GM21737 (cell line): Measurements from ENCODE around the gene SCO2.

Experiments used
- ATAC-seq: cut with Tn5 transposase; IDR thresholded peaks from one replicate; pipeline ENCODE4 v1.9.1; 2021; ENCODE audit warnings: mild to moderate bottlenecking, moderate library complexity; ENCODE audit not compliant: unreplicated experiment

The SCO2 gene

DNA sequence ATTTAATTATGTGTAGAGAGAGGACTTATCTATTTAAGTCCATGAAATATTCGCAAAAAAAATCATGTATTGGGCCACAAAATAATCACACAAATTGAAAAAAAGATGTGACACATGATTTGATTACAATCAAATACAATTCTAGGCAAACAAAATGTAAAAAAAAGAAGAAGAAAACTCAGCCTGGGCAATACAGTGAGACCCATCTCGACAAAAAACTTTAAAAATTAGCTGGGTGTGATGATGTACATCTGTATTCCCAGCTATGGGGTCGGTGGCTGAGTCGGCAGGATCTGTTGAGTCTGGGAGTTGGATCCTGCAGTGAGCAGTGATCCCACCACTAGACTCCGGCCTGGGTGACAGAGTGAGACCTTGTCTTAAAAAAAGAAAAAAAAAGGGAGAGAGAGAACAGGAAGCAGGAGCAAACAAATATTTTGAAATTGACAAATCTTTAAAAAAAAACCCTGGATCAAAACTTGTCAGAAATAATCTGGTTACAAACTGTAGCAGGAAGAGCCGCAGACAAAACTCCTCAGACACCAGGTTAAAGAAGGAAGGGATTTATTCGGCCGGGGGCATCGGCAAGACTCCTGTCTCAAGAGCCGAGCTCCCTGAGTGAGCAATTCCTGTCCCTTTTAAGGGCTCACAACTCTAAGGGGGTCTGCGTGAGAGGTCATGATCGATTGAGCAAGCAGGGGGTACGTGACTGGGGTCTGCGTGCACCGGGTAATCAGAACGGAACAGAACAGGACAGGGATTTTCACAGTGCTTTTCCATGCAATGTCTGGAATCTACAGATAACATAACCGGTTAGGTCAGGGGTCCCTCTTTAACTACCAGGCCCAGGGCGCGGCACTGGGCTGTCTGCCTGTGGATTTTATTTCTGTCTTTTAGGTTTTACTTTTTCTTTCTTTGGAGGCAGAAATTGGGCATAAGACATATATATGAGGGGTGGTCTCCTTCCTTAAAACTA lies 7.7 kb upstream of the SCO2 start:
- ATAC-seq: no peak

DNA sequence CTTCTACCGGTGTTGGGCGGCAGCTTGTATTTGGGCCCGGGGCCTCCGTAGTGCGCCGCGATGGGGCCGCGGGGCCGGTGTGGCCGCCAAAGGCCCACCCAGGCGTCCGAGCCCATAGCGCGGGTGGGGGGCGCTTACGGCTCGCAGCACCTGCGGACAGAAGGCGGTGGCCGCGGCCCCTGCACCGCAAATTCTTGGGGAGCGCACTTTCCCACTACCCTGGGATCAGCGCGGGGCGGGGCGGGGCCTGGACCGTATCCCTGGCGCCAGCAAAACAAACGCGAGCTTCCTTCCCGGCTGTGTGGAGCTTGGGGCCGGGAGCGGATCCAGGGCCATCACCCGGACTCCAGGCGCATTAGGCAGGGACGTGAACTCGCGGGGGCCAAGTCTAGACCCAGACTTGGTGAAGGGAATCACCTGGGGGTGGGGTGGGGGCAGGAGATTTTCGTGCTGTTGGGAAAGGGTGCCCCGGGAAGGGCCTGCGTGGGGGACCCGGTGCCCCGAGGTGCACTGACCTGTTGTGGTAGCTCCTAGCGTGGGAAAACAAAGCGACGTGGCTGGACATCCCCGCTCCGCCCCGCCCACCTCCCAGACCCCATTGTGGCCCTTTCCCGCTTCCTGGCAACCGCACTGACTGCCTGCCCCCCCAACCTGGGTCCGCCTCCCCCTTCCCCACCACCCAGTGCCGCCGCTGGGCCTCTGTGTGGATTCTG lies 6.7 kb upstream of the SCO2 start:
- ATAC-seq: no peak

- ATAC-seq: peak; percentile 23
Measured at GRCh38 chr22:50531546-50531961, 6.2 kb upstream of the SCO2 start.

DNA sequence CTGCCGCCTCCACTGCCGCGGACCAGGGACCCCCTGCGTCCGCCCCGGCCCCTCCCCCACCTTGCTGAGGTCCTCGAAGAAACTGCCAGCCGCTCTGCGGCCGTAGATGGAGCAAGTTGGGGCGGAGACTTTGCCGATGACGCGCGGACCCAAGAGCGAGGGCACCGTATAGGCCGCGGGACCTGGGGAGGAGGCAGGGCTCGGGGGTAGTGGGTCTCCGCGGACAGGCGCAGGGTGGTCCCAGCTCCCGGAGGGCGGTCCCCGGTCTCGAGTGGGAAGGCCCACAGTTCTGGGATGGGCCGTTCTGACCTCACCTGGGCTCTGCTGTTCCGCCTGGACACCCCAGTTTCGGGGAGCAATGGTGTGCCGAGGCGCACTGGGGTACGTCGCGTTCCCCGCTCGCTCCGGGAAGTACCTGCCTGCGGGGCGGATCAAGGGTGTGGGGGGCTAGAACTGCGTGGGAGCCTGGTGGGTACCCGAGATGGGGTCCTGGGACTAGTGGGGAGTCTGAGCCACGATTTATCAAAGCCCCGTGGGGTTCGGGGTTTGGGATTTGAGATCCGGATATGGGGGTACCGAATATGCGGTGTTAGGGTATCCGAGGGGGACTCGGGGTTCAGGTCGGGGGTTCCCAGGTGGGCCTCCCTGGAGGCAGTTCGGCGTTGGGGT lies 5.6 kb upstream of the SCO2 start:
- ATAC-seq: no peak

DNA sequence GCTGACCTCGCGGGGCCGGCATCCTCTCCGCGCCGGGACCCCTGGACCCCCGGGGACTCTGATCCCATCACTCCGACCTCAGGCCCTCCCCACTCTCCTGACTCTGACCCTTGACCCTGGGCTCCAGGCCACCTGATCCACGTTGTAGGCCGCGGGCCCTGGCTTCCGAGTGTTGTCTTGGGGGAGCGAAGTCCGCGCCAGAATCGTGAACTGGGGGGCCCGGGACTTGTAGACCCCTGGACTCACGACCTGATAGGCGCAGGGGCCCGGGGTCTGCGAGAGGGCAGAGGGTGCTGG lies 5.1 kb upstream of the SCO2 start:
- ATAC-seq: no peak

DNA sequence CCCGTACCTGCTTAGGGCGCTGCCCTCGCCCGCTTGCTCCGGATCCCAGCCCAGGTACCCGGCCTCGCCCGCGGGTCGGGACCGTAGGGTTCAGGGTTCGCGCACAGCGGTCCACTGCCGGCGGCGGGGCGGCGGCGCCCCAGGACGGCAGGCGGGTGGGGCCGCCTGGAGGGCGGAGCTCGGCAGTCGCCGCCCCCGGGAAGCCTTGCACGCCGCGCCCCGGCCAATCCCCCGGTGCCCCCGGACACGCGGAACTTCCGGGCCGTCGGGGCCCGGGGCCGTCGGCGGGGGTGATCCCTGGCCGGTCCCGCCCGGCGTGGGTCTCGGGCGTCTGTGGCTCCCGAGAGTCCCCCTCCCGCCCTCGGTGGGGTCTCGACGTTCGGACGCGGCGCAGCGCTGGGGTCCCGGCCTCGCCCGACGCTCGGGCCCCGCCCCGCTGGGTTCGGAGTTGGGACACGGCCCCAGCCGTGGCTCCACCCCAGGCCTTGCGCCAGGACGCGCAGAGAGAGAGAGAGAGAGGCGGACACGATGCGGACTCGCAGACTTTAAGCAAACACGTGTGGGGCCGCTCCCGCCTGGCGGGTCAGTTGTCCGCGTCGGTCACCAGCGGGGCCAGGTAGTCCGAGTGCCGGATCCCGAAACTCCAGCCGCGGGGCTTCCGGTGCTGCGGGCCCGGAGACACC lies 4.6 kb upstream of the SCO2 start, which contains the start of gene TYMP:
Gene TYMP, minus strand, starts transcription at position 116 of the 683 bp plus-strand sequence. CDS start 303 bp downstream, outside the sequence.
- no peak for ATAC-seq

GRCh38 chr22:50529416-50529896 lies 4.1 kb upstream of the SCO2 start:
- no peak for ATAC-seq

- no peak for ATAC-seq
Measured at GRCh38 chr22:50528682-50529415, 3.5 kb upstream of the SCO2 start.

GRCh38 chr22:50527921-50528681 lies 2.7 kb upstream of the SCO2 start:
- ATAC-seq: no peak

GRCh38 chr22:50526834-50527801 lies 1.7 kb upstream of the SCO2 start:
- ATAC-seq: no peak

GRCh38 chr22:50526108-50526833 lies 873 bp upstream of the SCO2 start:
- ATAC-seq: peak; percentile 23

DNA sequence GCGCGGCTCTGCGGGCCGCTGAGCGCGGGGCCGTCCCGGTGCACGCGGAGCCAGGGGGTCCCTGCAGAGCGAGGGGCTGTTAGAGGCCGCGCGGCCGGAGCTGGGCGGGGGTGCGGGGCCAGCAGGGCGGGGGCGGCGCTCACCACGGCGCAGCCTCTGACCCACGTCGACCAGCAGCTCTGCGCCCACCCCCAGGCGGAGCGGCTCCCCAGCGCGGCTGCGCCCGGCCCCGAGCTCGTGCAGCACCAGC lies 385 bp upstream of the SCO2 start:
- ATAC-seq: peak; percentile 13

GRCh38 chr22:50524676-50525103 lies 708 bp downstream of the SCO2 start:
- ATAC-seq: no peak

GRCh38 chr22:50523806-50524675 lies 1.4 kb downstream of the SCO2 start:
- no peak for ATAC-seq

DNA sequence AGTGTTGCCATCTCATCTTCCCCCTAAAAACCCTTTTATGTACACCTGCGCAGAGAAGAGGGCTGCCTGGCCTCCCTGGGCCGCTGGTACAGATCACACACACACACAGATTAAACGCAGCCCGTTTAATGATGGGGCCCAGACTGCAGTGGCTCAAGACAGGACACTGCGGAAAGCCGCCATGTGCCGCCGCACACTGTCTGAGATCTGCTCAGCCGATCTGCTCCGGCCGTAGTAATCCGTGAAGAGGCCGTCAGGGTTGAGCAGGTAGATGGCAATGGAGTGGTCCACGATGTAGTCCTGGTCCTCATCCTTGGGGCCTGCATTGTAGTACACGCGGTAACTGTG lies 2.0 kb downstream of the SCO2 start:
- ATAC-seq: no peak

- ATAC-seq: no peak
Measured at GRCh38 chr22:50522806-50523438, 2.5 kb downstream of the SCO2 start.
